ENCODE measurements around the gene CHMP4A.

The CHMP4A gene, protein sequence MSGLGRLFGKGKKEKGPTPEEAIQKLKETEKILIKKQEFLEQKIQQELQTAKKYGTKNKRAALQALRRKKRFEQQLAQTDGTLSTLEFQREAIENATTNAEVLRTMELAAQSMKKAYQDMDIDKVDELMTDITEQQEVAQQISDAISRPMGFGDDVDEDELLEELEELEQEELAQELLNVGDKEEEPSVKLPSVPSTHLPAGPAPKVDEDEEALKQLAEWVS

DNA sequence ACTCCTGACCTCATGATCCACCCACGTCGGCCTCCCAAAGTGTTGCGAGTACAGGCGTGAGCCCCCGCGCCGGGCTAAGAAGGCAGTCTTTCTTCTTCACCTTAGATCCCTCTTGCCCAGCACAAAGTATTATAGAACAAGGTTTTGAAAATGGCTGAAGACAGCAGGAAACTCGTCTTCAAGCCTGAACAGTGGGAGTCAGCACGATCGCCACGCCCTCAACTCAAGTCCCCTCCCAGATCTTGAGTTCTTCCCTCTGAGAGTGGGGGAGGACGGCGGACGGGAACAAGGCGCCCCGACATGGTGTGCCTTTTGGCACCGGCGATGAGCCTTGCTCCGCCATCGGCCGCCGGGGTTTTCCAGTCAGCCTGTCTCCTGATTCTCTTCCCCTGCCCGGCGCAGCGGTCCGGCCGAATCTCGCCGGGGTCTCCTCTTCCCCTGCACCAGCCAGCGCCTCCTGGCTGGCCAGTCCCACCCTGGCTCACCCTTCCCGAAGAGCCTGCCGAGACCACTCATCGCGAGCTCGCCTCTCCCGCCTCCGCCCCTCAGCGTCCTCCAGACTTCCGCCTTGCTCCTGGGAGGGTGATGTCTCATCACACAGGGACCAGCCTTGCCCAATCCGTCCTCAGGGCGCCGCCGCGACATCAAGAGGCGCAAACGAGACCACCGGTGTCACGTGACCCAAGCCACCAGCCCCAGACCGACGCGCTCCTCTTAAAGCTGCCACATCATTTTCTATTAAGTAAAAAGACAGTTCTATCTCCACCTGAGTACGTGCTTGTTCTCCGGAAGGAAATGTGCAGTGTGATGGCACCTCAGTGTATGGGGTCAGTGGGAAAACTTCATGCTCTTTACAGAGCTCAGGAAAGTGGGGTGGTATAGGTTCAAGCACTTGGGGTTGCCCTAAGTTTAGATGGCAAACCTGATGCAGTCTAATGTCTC is at the start of gene CHMP4A:
Gene CHMP4A, minus strand, starts transcription at position 565 of the 942 bp plus-strand sequence. Its CDS starts 49 bp downstream, at position 516.
- peak; percentile 100 for DNase-seq

- DNase-seq: no peak
These were observed 48.7 kb upstream of the CHMP4A start for GRCh38 chr14:24261969-24262327.

- no peak for DNase-seq
These were observed 48.1 kb upstream of the CHMP4A start for GRCh38 chr14:24261256-24261968.

- DNase-seq: no peak
These were observed 47.5 kb upstream of the CHMP4A start for GRCh38 chr14:24260780-24261157.

DNA sequence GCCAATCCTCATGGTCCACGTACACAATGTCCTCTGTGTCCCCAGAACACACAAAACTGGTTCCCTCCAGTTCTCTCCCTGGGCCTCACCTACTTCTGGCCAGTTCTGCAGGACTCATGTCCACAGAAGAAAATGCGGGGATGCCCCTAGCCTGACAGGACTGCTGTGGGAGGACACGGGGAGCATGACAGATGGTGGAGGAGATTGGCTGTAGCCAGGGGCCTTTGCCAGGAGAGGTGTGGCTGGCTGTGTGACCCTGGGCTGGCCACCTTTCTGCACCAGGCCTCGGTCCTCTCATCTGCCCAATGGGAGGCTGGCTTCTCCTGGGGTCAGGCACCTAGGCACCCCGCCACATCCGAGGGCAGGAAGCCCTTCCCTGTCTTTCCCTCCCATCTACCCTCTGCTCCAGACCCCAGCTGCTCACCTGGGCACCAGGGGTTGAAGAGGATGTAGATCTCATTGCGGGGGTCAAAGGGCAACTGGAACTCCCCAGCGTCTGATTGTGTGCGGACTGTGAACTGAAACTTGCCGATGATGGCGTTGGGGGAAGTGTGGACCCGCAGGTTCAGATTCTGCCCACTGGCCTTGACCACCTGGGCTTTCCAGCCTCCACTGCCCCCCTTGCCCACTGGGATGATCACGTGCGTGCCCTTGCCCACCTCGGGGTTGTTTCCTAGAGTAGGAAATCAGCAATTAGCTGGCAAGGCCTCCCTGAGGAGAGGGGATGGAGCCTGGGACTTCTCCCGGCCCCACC is 46.9 kb upstream of the CHMP4A start:
- DNase-seq: no peak

GRCh38 chr14:24259282-24260025 is 46.2 kb upstream of the CHMP4A start:
- no peak for DNase-seq

DNA sequence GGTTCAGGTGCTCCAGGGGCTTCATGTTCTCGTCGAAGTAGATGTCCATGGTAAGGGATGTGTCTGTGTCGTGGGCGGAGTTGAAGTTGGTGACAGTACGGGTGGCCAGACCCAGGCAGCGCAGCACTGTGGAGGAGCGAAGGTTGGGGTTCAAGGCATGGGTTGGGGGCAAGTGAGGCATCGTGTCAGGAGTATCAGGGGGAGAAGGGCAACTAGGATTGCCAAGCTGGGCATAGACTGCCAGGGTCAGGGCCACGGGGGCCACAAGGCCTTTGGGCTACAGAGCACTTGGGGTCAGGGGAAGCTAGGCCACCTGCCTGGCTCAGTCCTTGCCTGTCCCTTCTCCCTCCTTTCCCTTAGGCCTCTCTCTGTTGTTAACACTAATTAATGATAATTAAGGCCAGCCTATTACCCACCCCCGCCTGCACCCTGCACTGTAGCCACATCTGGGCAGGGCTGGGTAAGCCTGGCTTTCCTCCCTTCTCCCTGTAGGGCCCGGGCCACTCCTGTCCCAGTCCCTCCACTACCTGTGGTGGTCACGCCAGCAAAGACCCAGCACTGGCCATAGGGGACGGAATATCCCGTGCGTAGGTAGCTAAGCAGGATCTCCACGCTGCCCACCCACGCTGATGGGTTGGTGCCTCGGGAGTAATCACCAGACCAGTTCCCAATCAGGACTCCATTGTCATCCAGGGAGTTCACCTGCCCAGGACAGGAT is 45.4 kb upstream of the CHMP4A start:
- DNase-seq: no peak

GRCh38 chr14:24258119-24258518 is 44.8 kb upstream of the CHMP4A start:
- DNase-seq: no peak

DNA sequence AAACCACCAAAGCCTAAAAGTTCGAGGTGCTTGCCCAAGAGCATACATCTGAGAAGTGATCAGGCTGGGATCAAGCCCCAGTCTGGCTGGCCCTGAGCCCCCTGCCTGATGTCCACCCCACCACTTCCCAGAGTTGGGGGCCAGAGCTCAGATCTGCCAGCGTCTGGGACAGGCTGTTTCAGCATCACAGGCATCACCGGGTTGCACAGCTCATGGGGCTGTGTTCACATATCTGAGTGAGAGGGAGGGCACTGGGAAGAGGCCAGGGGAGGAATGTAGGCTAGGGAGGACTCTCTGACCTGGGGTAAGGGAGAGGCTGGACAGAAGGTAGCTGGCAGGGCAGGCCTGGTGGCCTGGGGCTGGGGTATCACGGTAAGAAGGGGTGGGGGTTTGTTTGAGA is 43.7 kb upstream of the CHMP4A start:
- no peak for DNase-seq

DNA sequence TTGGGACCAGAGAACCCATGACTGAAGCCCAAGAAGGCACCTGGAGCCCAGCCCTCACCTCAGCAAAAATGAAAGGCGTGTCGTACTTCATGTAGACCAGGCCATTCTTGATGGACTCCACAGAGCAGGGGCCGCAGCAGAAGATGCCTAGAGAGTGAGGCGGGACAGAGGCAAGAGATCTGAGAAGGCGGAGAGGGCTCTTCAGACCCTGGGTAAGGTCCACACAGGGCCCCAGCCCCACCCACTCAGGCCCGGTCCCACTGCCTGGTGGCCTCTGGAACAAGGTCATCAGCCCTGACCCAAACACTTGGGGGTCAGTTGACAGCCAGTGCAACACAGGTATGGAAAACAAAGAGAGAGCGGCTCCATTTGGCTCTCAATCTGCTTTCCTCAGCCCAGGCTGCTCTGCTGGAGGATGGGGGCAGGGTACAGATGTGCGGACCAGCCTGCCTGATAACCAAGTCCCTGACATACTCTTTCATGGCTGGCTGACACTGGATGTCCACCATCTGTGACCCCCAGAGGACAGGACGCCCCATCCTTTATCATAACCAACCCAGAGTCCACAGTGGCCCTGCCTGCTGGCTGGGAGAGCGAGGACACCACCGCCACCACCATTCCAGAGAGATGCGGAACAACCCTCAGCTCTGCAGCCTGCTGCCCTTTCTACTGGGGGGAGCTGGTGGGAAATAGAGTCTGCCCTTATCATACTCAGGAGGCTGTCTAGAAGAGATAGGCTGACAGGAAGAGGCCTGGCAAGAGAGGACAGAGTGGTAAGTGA is 42.8 kb upstream of the CHMP4A start:
- no peak for DNase-seq

GRCh38 chr14:24255438-24255837 is 42.1 kb upstream of the CHMP4A start:
- no peak for DNase-seq

GRCh38 chr14:24254630-24255392 is 41.5 kb upstream of the CHMP4A start:
- no peak for DNase-seq

DNA sequence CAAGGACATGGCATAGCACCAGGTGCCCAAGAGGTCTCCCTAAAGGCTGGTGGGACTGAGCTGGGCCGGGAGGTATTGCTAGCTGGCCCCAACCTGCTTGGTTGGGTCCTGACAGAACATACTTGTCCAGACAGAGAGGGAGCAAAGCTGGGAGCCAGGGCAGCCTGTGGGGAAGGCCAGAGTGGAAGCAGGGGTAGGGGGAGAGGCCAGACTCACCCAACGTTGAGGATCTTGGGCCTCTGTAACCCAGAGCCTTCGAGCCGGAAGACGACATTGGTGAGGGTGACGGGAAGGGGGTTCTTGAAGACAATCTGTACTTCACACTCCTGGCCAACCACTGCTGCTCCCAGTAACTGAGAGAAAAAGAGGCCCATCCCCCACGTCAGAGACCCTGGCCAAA is 40.6 kb upstream of the CHMP4A start:
- no peak for DNase-seq

GRCh38 chr14:24252289-24253124 is 39.2 kb upstream of the CHMP4A start:
- no peak for DNase-seq

- DNase-seq: no peak
These were observed 38.6 kb upstream of the CHMP4A start for GRCh38 chr14:24251880-24252288.

DNA sequence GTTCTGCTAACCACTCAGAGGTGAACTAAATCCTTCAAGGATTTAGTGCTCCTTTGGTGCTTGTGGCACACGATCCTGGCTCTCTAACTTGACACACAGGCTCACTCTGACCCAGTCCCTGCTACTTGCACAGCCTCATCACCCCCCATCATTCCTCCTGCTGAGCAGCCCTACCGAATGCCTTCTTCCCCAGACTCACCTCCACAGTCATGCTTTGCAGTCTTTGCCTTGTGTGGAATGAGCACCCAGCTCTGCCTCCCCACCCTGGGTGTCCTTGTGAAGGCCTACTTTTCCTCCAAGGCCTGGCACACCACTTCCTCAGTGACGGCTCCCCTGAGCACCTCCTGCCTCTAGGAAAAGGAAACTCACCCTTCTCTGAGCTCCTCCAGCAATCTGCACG is 37.1 kb upstream of the CHMP4A start:
- DNase-seq: no peak

DNA sequence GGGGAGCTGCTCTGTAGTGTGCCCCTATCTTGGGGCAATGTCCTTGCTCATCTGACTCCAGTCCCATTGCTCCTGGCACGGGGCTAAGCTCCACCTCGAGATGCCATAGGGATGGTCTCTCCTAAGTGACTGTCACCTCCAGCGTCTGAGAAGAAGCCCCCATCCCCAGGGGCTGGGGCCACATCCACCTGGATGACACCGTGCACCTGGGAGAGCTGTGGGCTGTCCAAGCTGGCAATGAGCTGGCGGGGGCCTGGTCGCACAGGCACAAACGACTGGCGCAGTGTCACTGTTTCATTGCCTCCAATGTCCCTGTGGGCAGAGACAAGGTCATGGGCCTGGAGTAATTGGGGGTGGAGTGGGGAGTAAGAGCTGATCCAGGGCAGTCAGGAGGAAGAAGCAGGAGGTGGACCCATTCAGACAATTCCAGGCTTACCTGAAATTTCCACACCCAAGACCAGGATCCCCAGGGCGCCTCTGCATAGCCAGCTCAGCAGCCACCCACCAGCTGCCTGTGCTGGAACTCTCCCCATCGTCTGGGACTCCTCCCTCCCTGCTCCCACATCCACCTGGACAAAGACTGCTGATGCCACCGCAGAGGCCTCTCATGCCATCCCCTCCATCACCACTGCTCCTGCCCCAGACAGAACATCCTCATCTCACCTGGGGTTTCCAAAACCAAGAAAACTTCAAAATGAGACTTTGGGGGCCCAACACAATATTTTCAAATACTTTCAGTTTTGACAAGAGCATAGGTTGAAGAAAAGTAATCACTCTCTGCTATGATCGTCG is 36.1 kb upstream of the CHMP4A start:
- DNase-seq: no peak

GRCh38 chr14:24247422-24247821 is 34.1 kb upstream of the CHMP4A start:
- no peak for DNase-seq
